Mammary epithelial cell (primary cell): ENCODE results near the gene PDCD10.

ENCODE experiments used
- CTCF ChIP-seq, 2 donors: IDR thresholded peaks in 1 of 2; conservative IDR thresholded peaks in 1 of 2; 2 replicates each; pipeline ENCODE4 v1.5.1; 2011 to 2012; ENCODE audit warnings: inconsistent platforms in 2 of 2, low read length in 2 of 2, mild to moderate bottlenecking in 2 of 2, control low read depth in 1 of 2, low read depth in 1 of 2; ENCODE audit not compliant: insufficient read depth in 1 of 2; ENCODE audit errors: extremely low read depth in 1 of 2
- EZH2 ChIP-seq: IDR thresholded peaks from 2 replicates; pipeline ENCODE4 v1.6.1; 2012; ENCODE audit warnings: low read length, inconsistent platforms, borderline replicate concordance

- no peak for TF ChIP-seq CTCF (conservative IDR thresholded peaks at IDR 0.05 in 1 of 2, IDR thresholded peaks at IDR 0.05 in 1 of 2; ENCODE audit: extremely low read depth in 1 of 2, insufficient read depth in 1 of 2, low read depth in 1 of 2, low read length in 2 of 2)
- no peak for TF ChIP-seq EZH2
Measured at GRCh38 chr3:167712445-167712844, 22.2 kb downstream of the PDCD10 start.
